Measurements from ENCODE around the gene OR5J2. TPM values are rescaled to one million over a fixed set of nuclear protein-coding genes. Genes with fewer than 3 reads are reported as not detected.

OR5J2 gene
- polyA plus RNA-seq, 1 of the 3 experiments (the other 2 are of a cell fraction), result not detected

DNA sequence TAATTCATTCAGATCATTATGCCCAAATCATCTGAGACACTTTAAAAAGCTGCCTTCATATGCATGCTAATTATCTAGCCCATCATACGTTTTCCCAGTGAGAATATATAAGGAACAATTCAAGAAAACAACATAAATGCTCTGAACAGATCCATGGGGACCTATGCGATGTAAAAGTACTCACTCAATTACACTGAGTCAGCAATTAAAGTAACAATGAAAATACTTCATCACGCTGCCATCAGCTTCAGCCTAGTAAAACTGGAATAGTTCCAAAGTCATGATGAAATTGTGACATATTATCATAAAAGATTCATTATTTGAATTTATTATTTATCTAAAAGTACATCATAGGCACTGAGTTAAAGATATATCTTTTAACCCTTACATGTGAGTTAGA lies 12.6 kb upstream of the OR5J2 start:
- Histone ChIP-seq H3K4me1 (ENCODE audit: control insufficient read depth in 1 of 2, insufficient read depth in 2 of 2, low read depth in 1 of 2, low read length in 1 of 2) (no peaks in the 10 kb centered on the region), H2AFZ (ENCODE audit: low read depth) (no peak overlapping the region), H3K79me2 (ENCODE audit: insufficient read depth) (no peaks in the 10 kb centered on the region), H3K4me2 (no peak overlapping the region), H3K9ac (no peak overlapping the region), H3K27me3 (ENCODE audit: insufficient read depth) (no peaks in the 10 kb centered on the region), H3F3A (replicated peaks; ENCODE audit: insufficient read depth) (no peaks in the 10 kb centered on the region), H3K4me3 (ENCODE audit: low read depth in 2 of 2, low read length in 1 of 2) (no peak overlapping the region), H3K27ac (ENCODE audit: low read depth in 2 of 2, low read length in 1 of 2) (no peak overlapping the region), H3K9me3 (no peaks in the 10 kb centered on the region), H4K20me1 (ENCODE audit: insufficient read depth) (no peaks in the 10 kb centered on the region), H3K9me2 (no peaks in the 10 kb centered on the region), H3K36me3 (replicated peaks in 1 of 2; ENCODE audit: control insufficient read depth in 1 of 2, insufficient read depth in 2 of 2, low read length in 1 of 2) (no peaks in the 10 kb centered on the region)
- DNase-seq, result no peak
- CTCF ChIA-PET, result no interaction called here
- POLR2A ChIA-PET, result no interaction called here
- WGBS (ENCODE audit: low lambda C conversion rate), result 22% methylated on average over 3 of the region's 3 CpGs
- TF ChIP-seq NRF1 (IDR thresholded peaks at IDR 0.05; ENCODE audit: low read depth, low read length) (no peak), RCOR1 (IDR thresholded peaks at IDR 0.05; ENCODE audit: low read length) (no peak), SMC3 (IDR thresholded peaks at IDR 0.05; ENCODE audit: low read depth, low read length) (no peak), FOSL2 (IDR thresholded peaks at IDR 0.05; ENCODE audit: borderline replicate concordance, low read depth) (no peak), TAF1 (IDR thresholded peaks at IDR 0.05; ENCODE audit: borderline replicate concordance, low read depth, low read length) (no peak), RFX5 (IDR thresholded peaks at IDR 0.05; ENCODE audit: low read length) (no peak), GABPA (IDR thresholded peaks at IDR 0.05; ENCODE audit: low read depth) (no peak), POLR2AphosphoS5 (IDR thresholded peaks at IDR 0.05; ENCODE audit: low read depth, low read length) (no peak), TEAD4 (IDR thresholded peaks at IDR 0.05; ENCODE audit: borderline replicate concordance, insufficient read depth) (no peak), EP300 (IDR thresholded peaks at IDR 0.05; ENCODE audit: borderline replicate concordance in 1 of 2, low read depth in 1 of 2, low read length in 1 of 2) (no peak), MEF2A (IDR thresholded peaks at IDR 0.05; ENCODE audit: borderline replicate concordance, low read depth) (no peak), FOXM1 (IDR thresholded peaks at IDR 0.05; ENCODE audit: low read depth) (no peak), EZH2phosphoT487 (IDR thresholded peaks at IDR 0.05; ENCODE audit: borderline replicate concordance, low read depth) (no peak), YY1 (IDR thresholded peaks at IDR 0.05; ENCODE audit: low read depth) (no peak)
- TF ChIP-seq, protein P1, sequence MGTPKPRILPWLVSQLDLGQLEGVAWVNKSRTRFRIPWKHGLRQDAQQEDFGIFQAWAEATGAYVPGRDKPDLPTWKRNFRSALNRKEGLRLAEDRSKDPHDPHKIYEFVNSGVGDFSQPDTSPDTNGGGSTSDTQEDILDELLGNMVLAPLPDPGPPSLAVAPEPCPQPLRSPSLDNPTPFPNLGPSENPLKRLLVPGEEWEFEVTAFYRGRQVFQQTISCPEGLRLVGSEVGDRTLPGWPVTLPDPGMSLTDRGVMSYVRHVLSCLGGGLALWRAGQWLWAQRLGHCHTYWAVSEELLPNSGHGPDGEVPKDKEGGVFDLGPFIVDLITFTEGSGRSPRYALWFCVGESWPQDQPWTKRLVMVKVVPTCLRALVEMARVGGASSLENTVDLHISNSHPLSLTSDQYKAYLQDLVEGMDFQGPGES (IDR thresholded peaks at IDR 0.05; ENCODE audit: low read depth, low read length), result no peak
- TF ChIP-seq, protein P2, sequence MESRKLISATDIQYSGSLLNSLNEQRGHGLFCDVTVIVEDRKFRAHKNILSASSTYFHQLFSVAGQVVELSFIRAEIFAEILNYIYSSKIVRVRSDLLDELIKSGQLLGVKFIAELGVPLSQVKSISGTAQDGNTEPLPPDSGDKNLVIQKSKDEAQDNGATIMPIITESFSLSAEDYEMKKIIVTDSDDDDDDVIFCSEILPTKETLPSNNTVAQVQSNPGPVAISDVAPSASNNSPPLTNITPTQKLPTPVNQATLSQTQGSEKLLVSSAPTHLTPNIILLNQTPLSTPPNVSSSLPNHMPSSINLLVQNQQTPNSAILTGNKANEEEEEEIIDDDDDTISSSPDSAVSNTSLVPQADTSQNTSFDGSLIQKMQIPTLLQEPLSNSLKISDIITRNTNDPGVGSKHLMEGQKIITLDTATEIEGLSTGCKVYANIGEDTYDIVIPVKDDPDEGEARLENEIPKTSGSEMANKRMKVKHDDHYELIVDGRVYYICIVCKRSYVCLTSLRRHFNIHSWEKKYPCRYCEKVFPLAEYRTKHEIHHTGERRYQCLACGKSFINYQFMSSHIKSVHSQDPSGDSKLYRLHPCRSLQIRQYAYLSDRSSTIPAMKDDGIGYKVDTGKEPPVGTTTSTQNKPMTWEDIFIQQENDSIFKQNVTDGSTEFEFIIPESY (IDR thresholded peaks at IDR 0.05; ENCODE audit: borderline replicate concordance, low read depth), result no peak
- TF ChIP-seq, protein P3, sequence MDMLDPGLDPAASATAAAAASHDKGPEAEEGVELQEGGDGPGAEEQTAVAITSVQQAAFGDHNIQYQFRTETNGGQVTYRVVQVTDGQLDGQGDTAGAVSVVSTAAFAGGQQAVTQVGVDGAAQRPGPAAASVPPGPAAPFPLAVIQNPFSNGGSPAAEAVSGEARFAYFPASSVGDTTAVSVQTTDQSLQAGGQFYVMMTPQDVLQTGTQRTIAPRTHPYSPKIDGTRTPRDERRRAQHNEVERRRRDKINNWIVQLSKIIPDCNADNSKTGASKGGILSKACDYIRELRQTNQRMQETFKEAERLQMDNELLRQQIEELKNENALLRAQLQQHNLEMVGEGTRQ (IDR thresholded peaks at IDR 0.05; ENCODE audit: borderline replicate concordance, low read depth, low read length), result no peak
- TF ChIP-seq, protein P4, sequence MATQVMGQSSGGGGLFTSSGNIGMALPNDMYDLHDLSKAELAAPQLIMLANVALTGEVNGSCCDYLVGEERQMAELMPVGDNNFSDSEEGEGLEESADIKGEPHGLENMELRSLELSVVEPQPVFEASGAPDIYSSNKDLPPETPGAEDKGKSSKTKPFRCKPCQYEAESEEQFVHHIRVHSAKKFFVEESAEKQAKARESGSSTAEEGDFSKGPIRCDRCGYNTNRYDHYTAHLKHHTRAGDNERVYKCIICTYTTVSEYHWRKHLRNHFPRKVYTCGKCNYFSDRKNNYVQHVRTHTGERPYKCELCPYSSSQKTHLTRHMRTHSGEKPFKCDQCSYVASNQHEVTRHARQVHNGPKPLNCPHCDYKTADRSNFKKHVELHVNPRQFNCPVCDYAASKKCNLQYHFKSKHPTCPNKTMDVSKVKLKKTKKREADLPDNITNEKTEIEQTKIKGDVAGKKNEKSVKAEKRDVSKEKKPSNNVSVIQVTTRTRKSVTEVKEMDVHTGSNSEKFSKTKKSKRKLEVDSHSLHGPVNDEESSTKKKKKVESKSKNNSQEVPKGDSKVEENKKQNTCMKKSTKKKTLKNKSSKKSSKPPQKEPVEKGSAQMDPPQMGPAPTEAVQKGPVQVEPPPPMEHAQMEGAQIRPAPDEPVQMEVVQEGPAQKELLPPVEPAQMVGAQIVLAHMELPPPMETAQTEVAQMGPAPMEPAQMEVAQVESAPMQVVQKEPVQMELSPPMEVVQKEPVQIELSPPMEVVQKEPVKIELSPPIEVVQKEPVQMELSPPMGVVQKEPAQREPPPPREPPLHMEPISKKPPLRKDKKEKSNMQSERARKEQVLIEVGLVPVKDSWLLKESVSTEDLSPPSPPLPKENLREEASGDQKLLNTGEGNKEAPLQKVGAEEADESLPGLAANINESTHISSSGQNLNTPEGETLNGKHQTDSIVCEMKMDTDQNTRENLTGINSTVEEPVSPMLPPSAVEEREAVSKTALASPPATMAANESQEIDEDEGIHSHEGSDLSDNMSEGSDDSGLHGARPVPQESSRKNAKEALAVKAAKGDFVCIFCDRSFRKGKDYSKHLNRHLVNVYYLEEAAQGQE (IDR thresholded peaks at IDR 0.05; ENCODE audit: low read depth, low read length), result no peak
- TF ChIP-seq, protein P5, sequence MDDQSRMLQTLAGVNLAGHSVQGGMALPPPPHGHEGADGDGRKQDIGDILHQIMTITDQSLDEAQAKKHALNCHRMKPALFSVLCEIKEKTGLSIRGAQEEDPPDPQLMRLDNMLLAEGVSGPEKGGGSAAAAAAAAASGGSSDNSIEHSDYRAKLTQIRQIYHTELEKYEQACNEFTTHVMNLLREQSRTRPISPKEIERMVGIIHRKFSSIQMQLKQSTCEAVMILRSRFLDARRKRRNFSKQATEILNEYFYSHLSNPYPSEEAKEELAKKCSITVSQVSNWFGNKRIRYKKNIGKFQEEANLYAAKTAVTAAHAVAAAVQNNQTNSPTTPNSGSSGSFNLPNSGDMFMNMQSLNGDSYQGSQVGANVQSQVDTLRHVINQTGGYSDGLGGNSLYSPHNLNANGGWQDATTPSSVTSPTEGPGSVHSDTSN (IDR thresholded peaks at IDR 0.05), result no peak
- TF ChIP-seq, protein P6, sequence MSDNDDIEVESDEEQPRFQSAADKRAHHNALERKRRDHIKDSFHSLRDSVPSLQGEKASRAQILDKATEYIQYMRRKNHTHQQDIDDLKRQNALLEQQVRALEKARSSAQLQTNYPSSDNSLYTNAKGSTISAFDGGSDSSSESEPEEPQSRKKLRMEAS (IDR thresholded peaks at IDR 0.05; ENCODE audit: low read depth), result no peak

Measured in SK-N-SH (cell line).